Measurements from ENCODE around the gene CHN1.

Gene CHN1

DNA sequence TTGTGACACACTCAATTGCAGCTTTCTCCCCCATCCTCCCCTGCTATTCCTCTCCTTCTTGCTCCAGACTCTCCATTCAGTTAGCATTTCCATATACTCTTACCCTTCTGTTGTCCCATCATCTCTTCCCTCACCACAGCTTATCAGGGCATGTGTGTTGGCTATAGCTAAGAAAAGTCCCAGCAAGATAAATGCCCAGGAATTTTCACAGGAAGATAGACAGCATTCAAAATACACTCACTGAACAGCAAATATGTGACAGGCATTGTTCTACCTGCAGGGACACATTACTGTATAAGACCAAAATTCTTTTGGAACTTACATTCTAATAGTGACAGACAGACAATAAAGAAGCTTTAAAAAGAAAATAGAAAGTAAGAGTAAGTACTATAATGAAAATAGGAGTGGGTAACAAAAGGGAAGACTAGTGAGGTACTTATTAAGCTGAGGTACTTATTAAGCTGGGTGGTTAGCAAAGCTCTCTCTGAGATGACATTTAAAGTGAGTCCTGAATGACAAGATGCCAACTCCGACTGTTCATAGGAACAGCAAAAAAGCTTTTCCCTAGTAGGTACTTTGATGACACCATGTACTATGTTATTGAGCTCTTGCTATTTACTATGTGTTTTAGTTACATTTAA is 86.2 kb downstream of the CHN1 start:
- DNase-seq: no peak

GRCh38 chr2:174916270-174916930 is 88.8 kb downstream of the CHN1 start:
- DNase-seq: no peak

DNA sequence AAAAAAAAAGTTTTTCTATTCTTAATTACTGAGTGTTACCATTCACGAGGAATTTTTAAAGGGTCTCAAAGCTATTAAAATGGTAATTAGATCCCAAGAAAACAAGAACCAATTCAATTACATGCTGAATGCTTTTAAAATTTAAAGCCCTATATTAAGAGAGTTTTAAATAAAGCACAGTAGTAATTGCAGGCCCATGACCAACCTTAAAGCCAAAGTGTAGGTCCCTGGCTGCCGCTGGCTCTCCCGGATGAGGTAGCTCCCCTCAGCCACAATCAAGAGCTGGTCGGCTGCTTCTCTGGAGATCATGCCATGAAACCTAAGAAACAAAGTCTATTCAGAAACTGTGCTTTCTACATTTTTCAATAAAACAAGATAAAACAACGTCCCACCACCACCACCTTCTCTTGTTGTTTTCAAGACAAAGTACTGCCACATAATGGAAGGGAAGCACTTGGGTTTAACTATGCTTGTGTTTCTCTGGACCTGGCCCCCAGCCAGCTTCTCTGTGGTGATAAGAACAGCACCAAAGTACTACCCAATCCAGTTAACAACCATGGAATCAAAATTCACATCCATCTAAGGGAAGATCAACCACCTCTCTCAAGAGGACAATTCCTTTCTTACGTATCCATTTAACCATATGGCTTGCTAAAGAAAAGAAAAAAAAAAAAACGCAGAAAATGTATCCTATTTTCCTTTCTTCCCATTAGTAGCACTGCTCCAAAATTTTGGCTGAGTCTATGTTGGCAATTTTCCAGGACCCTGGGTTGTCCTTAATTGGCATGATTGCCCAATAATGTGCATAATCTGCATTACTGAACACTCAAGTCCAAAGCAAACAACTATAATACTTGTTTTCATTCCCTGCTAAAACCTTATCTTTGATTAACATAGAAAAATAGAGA is 90.1 kb downstream of the CHN1 start:
- no peak for DNase-seq

DNA sequence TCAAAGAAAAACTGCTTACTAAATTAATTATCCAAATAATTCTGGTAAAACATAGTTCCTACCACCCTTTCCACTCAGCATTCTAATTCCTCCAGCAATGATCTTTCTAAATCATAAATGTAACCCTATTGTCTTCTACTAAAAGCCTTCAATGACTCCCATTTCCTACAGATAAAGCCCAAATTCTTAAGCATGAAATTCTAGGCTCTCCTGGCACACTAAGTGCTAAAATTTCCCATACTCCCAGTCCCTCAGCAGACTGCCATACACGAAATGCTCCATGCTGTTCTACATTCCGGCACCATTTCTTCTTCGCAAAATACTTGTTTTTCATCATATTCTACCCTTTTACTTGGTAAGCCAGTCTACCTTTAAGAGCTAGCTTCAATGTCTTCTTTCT is 96.9 kb downstream of the CHN1 start:
- no peak for DNase-seq

DNA sequence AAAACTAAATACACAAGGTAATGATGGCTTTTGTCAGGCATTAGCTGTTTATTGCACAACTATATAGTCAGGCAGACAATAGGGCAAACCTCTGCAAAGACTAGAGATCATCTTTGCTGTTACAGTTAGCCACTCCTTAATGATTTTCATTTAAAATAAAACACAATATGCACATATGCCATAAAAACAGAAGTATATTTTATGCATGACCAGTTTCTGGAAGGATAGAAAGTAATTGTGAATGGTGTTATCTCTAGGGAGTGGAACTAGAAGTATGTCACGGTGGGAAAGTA is 102.0 kb downstream of the CHN1 start:
- no peak for DNase-seq

DNA sequence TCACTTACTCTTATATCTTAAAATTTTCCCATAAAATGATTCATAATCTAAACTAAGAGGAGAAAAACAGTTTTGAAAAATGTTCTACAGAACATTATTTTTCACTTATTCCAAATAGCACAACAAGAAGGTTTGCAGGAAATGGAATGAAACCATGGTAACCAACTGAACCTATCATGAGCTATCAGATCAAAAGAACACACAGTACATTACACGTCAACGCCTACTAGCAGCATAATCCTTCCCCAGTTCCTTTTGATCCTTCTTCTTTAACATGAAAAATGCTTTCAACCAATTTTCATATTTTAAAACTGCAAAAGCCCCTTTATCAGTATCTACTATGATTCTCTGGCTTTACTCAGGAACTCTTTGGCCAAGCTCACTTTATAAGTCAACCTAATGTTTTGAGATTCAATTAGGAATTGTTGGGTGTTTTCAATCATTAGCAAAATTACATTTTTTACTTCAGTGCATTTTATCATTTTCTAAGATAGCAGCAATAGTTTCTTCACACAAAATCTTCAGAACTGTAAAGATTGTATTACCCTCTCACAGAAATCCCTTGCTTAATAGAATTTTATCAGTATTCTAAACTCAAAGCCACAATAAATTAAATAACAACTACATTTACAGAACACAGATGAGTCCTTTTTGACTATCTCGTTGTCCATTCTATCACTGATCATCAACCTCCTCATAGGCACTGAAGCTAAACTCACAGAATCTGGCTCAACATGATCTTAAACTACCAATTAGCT is 102.5 kb downstream of the CHN1 start:
- DNase-seq: no peak

DNA sequence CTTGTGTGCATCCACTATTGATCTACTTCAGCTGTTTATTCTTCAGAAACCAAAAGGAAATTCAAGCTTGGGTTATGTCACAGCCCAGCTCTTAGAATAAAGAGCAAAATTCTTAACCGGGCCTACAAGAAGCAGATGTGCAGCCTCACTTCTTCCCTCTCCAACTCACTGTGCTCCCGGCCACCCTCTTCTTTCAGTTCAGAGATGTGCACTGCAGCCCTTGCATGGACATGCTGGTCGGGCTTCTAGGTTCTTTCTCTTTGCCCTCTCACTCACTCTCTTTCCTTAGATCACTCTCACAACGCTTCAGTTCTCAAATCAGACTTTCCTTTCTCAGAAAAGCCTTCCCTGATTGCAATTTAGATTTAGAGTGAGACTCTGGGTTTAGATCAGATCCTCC is 104.1 kb downstream of the CHN1 start:
- no peak for DNase-seq

- DNase-seq: no peak
These were observed 107.9 kb downstream of the CHN1 start for GRCh38 chr2:174897286-174897685.

DNA sequence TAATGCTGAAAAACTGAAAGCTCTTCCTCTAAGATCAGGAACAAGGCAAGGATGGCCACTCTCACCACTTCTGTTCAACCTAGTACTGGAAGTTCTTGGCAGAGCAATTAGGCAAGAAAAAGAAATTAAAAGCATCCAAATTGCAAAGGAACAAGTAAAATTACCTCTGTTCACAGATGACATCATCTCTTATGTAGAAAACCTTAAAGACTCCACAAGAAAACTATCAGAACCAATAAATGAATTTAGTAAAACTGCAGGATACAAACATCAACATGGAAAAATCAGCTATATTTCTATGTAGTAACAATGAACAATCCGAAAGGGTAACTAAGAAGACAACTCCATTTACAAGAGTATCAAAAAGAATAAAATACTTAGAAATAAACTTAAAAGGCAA is 112.2 kb downstream of the CHN1 start:
- no peak for DNase-seq

DNA sequence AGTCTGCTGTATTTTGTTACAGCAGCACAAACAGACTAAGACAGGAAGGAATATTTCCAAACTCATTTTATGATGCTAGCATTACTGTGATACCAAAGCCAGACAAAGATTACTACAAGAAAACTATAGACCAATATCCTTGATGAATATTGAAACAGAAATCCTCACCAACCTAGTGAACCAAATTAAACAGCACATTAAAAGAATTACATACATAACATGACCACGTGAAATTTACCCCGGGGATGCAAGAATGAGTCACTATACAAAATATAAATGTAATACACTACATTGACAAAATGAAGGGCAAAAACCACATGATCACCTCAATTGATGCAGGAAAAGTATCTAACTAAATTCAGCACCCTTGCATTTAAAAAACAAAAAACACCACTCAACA is 112.6 kb downstream of the CHN1 start:
- no peak for DNase-seq

DNA sequence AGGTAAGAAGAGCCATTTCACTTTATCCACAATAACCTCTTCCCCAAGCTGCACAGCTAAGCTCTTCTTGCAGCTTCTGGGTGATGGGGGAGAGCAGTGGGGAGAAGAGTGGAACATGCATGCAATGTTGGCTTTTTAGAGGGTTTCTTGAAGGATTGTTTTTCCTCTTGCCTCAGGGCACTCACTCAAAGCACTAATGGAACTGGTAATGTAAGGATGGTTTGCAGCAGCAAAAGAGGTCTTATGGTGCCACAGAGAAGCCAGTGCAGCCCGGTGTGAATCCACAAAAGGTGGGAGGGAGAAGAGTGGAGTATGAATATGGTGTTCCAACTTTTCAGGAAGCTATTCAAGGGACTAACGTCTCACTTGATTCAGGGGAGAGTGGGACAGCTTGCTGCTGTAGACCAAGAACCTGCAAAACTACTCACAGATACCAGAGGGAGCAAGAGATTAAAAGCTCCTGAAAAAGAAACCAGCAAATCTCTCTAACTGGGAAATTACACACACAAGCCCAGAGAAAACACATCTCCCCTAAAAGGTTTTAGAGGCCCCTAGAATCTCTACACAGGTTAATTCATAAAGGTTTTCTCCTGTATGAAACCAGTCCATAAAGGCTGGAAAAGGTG is 116.4 kb downstream of the CHN1 start:
- no peak for DNase-seq

DNA sequence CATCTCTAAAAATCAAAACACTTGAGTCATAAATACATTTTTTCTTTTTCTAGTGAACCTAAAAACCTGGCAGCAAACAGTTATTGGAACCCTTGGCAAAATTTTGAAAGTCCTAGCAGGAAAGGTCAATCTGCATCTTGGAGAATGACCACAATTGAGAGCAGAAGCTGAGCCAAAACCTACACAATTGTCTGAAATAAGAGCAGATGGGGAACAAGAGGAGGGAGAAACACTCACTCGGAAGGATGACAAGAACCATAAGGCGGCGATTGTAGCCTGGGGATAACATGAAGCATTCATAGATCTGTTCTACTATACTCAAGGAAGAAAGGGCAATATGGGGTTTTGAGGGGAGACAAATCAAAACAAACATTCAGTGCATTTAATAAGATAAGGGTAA is 117.0 kb downstream of the CHN1 start:
- no peak for DNase-seq

GRCh38 chr2:174882416-174882815 is 122.8 kb downstream of the CHN1 start:
- DNase-seq: no peak

DNA sequence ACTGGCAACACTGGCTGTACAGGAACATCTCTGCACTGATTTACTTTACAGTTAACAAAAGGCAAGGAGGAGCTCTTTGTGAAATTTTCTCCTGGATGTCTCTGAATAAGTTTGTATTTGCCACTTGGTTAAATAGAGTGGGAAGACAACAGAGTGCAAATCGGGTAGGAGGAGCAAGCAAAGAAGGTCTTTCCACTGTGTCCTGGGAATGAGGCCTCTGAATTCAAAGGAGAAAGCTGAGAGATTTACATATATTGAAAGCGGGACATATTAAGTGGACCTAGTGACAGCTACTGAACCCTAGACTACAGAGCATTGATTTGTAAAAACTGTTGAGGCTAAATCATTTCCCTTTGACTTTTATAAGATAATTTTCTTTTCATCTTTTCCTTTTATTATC is 123.5 kb downstream of the CHN1 start:
- DNase-seq: no peak

GRCh38 chr2:174878537-174879147 is 126.5 kb downstream of the CHN1 start:
- no peak for DNase-seq

- DNase-seq: no peak
These were observed 127.4 kb downstream of the CHN1 start for GRCh38 chr2:174877751-174878150.

DNA sequence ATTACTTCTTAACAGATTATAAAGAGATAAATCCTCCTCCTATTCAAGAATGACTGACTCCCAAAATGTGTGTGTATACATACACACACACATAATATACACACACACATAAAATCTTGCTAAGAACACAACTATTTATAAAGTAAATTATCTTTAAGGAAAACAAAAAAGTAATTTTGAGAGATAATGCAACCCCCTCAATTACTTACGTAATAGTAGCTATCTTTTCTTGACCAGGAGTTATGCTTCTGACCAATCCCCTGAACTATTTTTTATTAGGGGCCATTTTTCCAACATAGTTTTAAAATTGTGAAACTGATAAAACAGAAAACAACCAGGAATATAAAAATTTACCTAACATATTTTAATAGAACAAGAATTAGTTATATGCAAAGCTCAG is 127.9 kb downstream of the CHN1 start:
- no peak for DNase-seq

GRCh38 chr2:174874085-174874484 is 131.1 kb downstream of the CHN1 start:
- DNase-seq: no peak

DNA sequence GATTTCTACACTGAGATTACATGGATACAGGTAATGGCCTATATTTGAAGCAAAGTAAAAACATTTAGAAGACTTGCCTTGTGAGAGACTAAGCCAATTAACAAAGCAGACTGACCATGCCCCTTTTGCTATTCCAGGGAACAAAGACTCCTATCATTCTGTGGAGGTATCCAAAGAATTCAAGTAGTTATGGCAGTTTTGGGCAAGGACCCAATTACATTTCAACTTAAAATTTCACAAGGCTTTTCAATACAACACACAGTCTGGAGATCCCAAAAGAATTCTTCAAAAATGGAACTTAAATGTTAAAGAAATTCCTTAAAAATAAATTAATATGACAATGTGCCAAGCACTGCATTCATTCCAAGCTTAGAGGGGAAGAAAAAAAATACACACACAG is 131.7 kb downstream of the CHN1 start:
- DNase-seq: no peak

- no peak for DNase-seq
These were observed 134.4 kb downstream of the CHN1 start for GRCh38 chr2:174870787-174871186.

DNA sequence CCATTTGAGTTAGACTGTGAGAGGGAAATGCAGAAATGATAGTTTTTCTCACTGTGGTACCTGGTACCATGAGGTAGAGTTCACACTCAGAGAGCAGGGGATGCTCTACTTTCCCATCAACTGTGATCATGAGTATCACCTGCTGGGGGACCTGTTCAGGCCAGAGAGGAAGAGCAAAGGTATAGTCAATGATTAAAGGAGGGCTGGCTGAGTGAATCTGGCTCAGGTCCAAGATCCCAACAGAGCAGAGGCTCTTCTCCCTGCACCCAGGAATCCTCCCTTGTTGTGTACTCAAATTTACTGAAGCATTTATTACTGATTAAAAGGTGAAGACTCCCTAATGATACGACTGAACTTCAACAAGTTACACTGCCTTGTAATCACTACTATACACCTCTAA is 136.3 kb downstream of the CHN1 start:
- DNase-seq: no peak

DNA sequence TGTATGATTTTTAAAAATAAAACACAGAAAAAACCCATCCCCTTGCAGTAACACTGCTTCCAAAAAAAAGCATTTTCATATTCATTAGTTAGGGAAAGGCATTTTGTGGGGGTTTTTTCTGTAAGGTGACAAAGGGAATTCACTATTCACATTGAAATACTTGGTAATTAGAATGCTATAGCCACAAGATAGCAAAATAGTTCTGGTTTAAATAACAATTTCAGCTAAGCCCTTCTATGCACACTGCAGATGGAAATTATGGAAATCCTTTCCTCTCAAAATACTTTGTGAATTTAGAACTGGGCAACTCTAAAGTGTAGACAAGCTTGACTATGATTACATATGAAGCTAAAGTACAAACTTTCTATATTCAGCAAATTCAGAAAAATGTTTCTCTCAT is 138.8 kb downstream of the CHN1 start:
- no peak for DNase-seq

DNA sequence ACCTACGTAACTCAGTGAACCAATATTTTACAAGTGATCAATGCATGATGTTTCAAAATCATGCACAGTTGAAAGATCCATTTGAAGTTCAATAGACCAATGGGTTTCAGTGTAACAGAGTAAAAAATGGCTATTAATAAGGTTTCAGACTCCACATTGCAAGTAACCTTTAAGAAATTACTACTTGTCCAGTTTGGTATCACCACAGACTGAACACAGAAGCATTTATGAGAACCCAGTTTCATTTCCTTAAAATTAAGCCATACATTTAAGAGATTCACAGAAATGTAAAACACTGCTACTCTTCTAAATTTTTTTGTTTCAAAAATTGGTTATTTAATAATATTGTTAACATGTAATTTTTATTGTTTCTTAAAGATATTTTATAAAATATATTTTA is 142.0 kb downstream of the CHN1 start:
- no peak for DNase-seq

All from activated CD4-positive, CD25-positive, alpha-beta regulatory T cell (primary cell).